ENCODE data around the gene PIK3R1. TPM values are rescaled to one million over a fixed set of nuclear protein-coding genes. Genes with fewer than 3 reads are reported as not detected.
A peak's percentile ranks its signal among the peaks of the same experiment; 100 is the strongest.
"Not testable (repeated sequence)": the region's sequence is repeated elsewhere in the genome, so short reads cannot be mapped to it uniquely, and the experiment has no call there.

Gene PIK3R1
- total RNA-seq, 1 donor from 2014 or later, result 89.7 TPM

DNA sequence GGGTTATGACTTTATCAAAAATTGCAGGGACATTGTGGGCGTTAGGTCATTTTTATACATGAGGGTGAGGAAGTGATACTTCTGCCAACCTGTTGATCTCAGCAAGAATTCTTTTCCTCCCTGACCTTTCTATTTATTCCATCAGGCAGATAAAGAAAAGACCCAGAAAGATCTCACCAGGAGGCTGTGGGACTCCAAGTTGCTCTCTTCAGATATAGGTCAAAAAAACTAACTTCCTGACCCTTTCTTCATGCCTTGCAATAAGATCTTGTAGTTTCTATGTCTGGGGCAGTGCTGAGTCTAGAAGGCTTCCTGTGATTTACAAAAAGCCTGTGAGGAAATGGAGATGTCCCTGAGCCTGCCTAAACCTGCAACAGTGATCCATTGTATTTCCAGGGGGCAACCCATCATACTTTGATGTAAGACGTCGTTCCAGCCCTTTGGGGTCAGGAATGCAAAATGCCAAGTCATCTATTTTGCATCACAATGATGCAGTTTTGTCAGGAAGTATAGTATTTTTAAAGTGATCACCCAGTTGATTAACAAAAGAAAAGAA is 22.0 kb upstream of the PIK3R1 start:
- no peak overlapping the region for H3K4me3 Mint-ChIP-seq (ENCODE audit: low read depth)
- H3K27ac Mint-ChIP-seq, result no peak overlapping the region
- DNase-seq (ENCODE audit: low spot score, unreplicated experiment), result no peak
- TF ChIP-seq, protein P1, sequence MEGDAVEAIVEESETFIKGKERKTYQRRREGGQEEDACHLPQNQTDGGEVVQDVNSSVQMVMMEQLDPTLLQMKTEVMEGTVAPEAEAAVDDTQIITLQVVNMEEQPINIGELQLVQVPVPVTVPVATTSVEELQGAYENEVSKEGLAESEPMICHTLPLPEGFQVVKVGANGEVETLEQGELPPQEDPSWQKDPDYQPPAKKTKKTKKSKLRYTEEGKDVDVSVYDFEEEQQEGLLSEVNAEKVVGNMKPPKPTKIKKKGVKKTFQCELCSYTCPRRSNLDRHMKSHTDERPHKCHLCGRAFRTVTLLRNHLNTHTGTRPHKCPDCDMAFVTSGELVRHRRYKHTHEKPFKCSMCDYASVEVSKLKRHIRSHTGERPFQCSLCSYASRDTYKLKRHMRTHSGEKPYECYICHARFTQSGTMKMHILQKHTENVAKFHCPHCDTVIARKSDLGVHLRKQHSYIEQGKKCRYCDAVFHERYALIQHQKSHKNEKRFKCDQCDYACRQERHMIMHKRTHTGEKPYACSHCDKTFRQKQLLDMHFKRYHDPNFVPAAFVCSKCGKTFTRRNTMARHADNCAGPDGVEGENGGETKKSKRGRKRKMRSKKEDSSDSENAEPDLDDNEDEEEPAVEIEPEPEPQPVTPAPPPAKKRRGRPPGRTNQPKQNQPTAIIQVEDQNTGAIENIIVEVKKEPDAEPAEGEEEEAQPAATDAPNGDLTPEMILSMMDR (IDR thresholded peaks at IDR 0.05; ENCODE audit: unreplicated experiment), result no peak
- H3K27me3 Mint-ChIP-seq, result no peaks in the 10 kb centered on the region
- no peaks in the 10 kb centered on the region for H3K36me3 Mint-ChIP-seq (ENCODE audit: insufficient read depth)
- H3K4me1 Mint-ChIP-seq (ENCODE audit: low read depth), result peaks cover 40% of the 10 kb centered on the region
- peaks cover 4% of the 10 kb centered on the region for H3K9me3 Mint-ChIP-seq (ENCODE audit: low read depth)

DNA sequence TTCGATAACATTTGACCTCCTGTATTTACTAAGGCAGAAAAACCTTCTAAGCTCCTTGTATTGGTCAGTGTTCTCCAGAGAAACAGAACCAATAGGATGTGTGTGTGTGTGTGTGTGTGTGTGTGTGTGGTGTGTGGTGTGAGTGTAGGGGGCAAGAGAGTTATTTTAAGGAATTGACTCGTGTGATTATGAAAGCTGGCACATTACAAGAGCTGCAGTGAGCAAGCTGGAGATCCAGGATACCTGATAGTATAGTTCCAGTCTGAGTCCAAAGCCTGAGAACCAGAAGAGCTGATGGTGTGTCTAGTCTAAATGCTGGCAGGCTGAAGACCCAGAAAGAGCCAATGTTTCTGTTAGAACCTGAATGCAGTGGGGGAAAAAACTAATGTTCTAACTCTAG is 21.2 kb upstream of the PIK3R1 start:
- Mint-ChIP-seq H3K36me3 (ENCODE audit: insufficient read depth) (no peaks in the 10 kb centered on the region), H3K9me3 (ENCODE audit: low read depth) (peaks cover 4% of the 10 kb centered on the region), H3K27me3 (no peaks in the 10 kb centered on the region), H3K4me3 (ENCODE audit: low read depth) (no peak overlapping the region), H3K4me1 (ENCODE audit: low read depth) (peaks cover 38% of the 10 kb centered on the region), H3K27ac (peak overlapping the region; percentile 57)
- DNase-seq (ENCODE audit: low spot score, unreplicated experiment), result no peak
- TF ChIP-seq, protein P1 (IDR thresholded peaks at IDR 0.05; ENCODE audit: unreplicated experiment), result no peak

DNA sequence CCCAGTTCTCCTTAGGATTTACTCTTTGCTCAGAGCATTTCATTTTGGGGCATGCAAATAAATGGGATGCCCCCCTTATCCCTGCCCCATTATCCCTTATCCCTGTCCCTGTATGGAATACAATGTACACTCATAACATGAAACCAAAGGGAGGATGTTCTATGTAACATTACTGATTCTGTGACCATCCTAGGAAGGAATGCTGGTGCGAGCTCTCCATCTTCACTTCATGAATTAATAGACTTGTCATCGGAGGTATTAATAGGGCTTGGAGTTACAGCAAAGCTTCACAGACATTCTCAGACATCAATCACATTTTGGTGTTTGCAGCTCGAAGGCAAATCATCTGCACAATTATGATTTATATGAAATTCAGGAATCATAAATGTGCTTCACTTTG is 20.4 kb upstream of the PIK3R1 start:
- H3K9me3 Mint-ChIP-seq (ENCODE audit: low read depth), result peaks cover 4% of the 10 kb centered on the region
- no peak for DNase-seq (ENCODE audit: low spot score, unreplicated experiment)
- TF ChIP-seq, protein P1 (IDR thresholded peaks at IDR 0.05; ENCODE audit: unreplicated experiment), result no peak
- H3K27me3 Mint-ChIP-seq, result no peaks in the 10 kb centered on the region
- H3K4me1 Mint-ChIP-seq (ENCODE audit: low read depth), result peaks cover 35% of the 10 kb centered on the region
- H3K36me3 Mint-ChIP-seq (ENCODE audit: insufficient read depth), result no peaks in the 10 kb centered on the region
- H3K4me3 Mint-ChIP-seq (ENCODE audit: low read depth), result no peak overlapping the region
- no peak overlapping the region for H3K27ac Mint-ChIP-seq

DNA sequence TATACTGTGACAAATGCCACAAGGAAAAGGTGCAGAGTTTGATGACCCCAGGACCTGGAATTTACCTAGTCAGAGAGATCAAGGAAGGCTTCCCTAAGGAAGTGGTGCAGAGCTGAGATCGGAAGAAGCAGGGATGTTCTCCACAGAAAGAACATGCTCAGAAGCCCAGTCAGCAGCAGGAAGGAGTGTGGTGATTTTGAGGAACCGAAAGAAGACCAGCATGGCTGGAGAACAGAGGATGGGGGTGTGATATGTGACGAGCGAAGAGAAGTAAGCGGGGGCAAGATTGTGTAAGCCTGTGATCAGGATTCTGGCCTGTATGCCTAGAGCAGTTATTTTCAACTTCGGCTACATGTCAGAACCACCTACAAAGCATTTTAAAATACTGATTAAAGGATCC is 18.7 kb upstream of the PIK3R1 start:
- Mint-ChIP-seq H3K36me3 (ENCODE audit: insufficient read depth) (no peaks in the 10 kb centered on the region), H3K27me3 (no peaks in the 10 kb centered on the region), H3K4me3 (ENCODE audit: low read depth) (no peak overlapping the region), H3K9me3 (ENCODE audit: low read depth) (peaks cover 4% of the 10 kb centered on the region), H3K27ac (peak overlapping the region; percentile 25), H3K4me1 (ENCODE audit: low read depth) (peaks cover 23% of the 10 kb centered on the region)
- TF ChIP-seq, protein P1 (IDR thresholded peaks at IDR 0.05; ENCODE audit: unreplicated experiment), result no peak
- no peak for DNase-seq (ENCODE audit: low spot score, unreplicated experiment)

DNA sequence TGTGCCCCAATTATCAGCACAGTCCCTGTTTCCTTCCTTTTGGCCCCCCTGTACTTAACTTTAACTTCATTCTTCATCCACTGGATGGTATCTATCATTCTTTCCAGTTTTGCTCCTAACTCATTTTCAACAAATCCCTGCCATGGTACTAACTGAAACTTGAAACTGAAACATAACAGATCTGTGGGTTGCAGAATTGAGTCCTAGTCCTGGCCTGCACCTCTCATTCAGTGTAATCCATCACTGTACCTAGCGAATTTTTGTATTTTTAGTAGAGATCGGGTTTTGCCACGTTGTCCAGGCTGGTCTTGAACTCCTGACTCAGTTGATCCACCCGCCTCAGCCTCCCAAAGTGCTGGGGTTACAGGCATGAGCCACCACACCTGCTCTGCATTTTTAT is 15.3 kb upstream of the PIK3R1 start:
- Mint-ChIP-seq H3K4me1 (ENCODE audit: low read depth) (peaks cover 11% of the 10 kb centered on the region), H3K36me3 (ENCODE audit: insufficient read depth) (no peaks in the 10 kb centered on the region), H3K4me3 (ENCODE audit: low read depth) (no peak overlapping the region), H3K9me3 (ENCODE audit: low read depth) (peaks cover 4% of the 10 kb centered on the region), H3K27me3 (no peaks in the 10 kb centered on the region), H3K27ac (no peak overlapping the region)
- DNase-seq (ENCODE audit: low spot score, unreplicated experiment), result no peak
- TF ChIP-seq, protein P1 (IDR thresholded peaks at IDR 0.05; ENCODE audit: unreplicated experiment), result no peak

DNA sequence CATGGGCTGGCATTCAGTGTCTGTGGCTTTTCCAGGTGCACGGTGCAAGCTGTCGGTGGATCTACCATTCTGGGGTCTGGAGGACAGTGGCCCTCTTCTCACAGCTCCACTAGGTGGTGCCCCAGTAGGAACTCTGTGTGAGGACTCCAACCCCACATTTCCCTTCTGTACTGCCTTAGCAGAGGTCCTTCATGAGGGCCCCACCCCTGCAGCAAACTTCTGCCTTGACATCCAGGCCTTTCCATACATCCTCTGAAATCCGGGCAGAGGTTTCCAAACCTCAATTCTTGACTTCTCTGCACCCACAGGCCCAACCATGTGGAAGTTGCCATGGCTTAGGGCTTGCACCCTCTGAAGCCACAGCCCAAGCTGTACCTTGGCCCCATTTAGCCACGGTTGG is 4.9 kb upstream of the PIK3R1 start:
- not testable (repeated sequence) for H3K36me3 Mint-ChIP-seq (ENCODE audit: insufficient read depth); H3K27ac Mint-ChIP-seq; DNase-seq (ENCODE audit: low spot score, unreplicated experiment); H3K27me3 Mint-ChIP-seq; H3K4me1 Mint-ChIP-seq (ENCODE audit: low read depth); H3K4me3 Mint-ChIP-seq (ENCODE audit: low read depth)
- H3K9me3 Mint-ChIP-seq (ENCODE audit: low read depth), result peaks cover 22% of the 10 kb centered on the region
